GM10248 (cell line): ENCODE data around the gene NAPEPLD.
"Not testable (repeated sequence)": the region's sequence is repeated elsewhere in the genome, so short reads cannot be mapped to it uniquely, and the experiment has no call there.

Source experiments
- CTCF ChIA-PET: fragments of 300-600 bp; sonication (Branson Sonifier 250); formaldehyde crosslinking; extraction: SDS; loops from one replicate; lab custom pipeline; 2021; ENCODE audit warnings: antibody characterized with exemption; lab: Yijun Ruan, JAX
- POLR2A ChIA-PET: fragments of 350-650 bp; sonication (Branson Sonifier 250); formaldehyde crosslinking; extraction: SDS; loops from one replicate; lab custom pipeline; 2020; ENCODE audit warnings: antibody characterized with exemption; lab: Yijun Ruan, JAX
- DNase-seq: peaks from one replicate; pipeline ENCODE4 v3.0.0; 2012; ENCODE audit errors: extremely low spot score
- CTCF ChIP-seq: IDR thresholded peaks from 2 replicates; pipeline ENCODE4 v1.5.1; 2012; ENCODE audit warnings: mild to moderate bottlenecking, low read depth; ENCODE audit errors: extremely low read depth, missing control alignments, control extremely low read depth

NAPEPLD gene

DNA sequence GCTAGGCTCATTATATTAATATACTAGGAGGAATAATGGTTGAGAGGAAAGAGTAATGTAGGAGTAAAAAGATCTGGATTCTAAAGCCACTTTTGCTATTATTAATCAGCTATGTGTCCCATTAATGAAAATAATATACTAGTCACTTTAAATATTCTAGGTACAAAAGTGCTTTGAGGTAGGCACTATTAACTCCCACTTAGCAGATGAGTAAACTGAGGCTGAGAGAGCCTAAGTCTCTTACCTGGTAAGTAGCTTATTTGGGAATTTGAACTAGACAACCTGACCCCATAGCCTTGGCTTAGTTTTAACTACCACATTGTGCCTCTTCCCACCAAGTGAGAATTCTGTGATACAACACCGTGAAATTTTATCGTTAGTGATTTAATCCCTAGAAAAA is 68.0 kb downstream of the NAPEPLD start:
- no peak for DNase-seq
- POLR2A ChIA-PET = no interaction called here
- TF ChIP-seq CTCF = no peak
- CTCF ChIA-PET = interaction anchor here (1.2 to 3.4 kb wide), 4 partner anchors 10 to 19 kb away, joined by 3 to 16 read pairs (median 12); no protein-coding TSS in a partner anchor

DNA sequence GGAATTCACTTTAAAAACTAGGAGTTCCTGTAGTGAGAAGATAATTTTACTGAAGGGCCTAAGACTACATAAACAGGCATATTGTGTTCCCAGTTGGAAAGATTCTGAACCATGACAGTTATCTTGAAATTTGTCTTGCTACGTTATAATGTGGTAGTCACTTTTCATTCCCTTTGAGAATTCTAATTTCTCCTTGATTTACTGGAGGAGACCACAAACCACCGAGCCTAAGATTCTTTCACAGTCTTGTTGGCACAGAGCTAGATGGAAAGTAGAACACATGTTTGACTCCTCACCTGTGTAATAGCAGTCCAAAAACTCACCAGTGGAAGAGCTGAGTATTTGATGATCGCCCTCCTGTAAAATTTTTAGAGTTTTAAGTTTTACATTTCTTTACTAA is 69.1 kb downstream of the NAPEPLD start:
- TF ChIP-seq CTCF = no peak
- DNase-seq = no peak
- CTCF ChIA-PET = interaction anchor here (1.1 to 3.4 kb wide), 4 partner anchors 10 to 18 kb away, joined by 4 to 16 read pairs (median 6); no protein-coding TSS in a partner anchor
- POLR2A ChIA-PET = no interaction called here

DNA sequence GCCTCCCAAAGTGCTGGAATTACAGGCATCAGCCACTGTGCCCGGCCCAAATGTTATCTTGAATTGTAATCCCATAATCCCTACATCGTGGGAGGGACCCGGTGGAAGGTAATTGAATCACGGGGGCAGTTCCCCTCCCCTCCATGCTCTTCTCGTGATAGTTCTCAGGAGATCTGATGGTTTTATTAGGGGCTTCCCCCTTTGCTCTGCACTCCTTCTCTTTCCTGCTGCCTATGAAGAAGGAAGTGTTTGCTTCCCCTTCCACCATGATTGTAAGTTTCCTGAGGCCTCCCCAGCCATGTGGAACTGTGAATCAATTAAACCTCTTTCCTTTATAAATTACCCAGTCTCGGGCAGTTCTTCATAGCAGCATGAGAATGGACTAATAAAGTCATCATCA is 70.7 kb downstream of the NAPEPLD start:
- DNase-seq, POLR2A ChIA-PET: not testable (repeated sequence)
- CTCF ChIA-PET = interaction anchor here (1.5 to 3.4 kb wide), 2 partner anchors 16 to 18 kb away, joined by 3 to 16 read pairs; no protein-coding TSS in a partner anchor

GRCh38 chr7:103077318-103077717 is 71.6 kb downstream of the NAPEPLD start:
- DNase-seq = no peak
- TF ChIP-seq CTCF = no peak
- CTCF ChIA-PET = interaction anchor here (1.2 to 1.5 kb wide), 2 partner anchors 15 to 19 kb away, joined by 3 to 4 read pairs; no protein-coding TSS in a partner anchor
- POLR2A ChIA-PET = no interaction called here

DNA sequence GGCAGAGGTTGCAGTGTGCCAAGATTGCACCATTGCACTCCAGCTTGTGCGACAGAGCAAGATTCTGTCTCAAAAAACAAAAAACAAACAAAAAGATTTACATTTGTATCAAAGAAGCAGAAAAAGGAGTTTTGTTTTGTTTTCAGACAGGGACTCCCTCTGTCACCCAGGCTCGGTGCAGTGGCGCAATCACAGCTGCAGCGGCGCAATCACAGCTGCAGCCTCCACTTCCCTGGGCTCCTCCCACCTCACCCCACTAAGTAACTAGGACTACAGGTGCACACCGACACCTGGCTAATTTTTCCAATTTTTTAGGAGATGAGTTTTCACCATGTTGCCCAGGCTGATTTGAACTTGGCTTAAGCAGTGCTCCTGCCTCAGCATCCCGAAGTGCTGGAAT is 72.1 kb downstream of the NAPEPLD start:
- TF ChIP-seq CTCF = no peak
- ChIA-PET CTCF (interaction anchor here (1.2 to 6.6 kb wide), 3 partner anchors 14 to 19 kb away, joined by 3 to 62 read pairs (median 4); no protein-coding TSS in a partner anchor), POLR2A (no interaction called here)
- DNase-seq = no peak

DNA sequence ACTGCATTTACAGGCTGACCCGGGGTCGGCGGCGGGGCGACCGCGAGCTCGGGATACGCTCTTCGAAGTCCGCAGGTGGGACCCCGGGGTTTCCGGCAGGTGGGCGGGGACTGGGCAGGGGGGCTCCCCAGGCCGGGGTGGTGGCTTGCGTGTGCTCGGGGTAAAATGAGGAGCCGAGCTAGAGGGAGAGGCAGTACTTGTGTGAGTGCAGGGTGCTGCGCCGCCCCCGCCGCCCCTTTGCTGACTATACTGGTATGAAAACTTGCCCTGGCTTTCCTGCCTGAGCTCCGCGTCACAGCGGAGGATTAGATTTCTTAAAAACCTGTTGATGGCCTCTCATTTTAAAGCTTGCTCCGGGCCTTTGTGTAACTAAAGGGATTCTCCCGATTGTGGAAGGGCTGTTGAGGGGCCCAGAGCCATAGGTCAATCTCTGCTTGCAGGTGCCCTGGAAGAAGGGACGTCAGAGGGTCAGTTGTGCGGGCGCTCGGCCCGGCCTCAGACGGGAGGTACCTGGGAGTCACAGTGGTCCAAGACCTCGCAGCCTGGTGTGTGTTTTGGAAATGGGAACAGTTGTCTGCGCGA is 73.5 kb downstream of the NAPEPLD start:
- ChIA-PET CTCF (interaction anchor here (0.8 to 6.6 kb wide), 9 partner anchors 9 to 75 kb away, joined by 3 to 62 read pairs (median 8); no protein-coding TSS in a partner anchor), POLR2A (interaction anchor here (1.1 kb wide), 1 partner anchor 9 kb away, joined by 3 read pairs; no protein-coding TSS in a partner anchor)
- no peak for TF ChIP-seq CTCF
- DNase-seq = peak; percentile 83
